ENCODE measurements around the gene CCDC159.

DNA sequence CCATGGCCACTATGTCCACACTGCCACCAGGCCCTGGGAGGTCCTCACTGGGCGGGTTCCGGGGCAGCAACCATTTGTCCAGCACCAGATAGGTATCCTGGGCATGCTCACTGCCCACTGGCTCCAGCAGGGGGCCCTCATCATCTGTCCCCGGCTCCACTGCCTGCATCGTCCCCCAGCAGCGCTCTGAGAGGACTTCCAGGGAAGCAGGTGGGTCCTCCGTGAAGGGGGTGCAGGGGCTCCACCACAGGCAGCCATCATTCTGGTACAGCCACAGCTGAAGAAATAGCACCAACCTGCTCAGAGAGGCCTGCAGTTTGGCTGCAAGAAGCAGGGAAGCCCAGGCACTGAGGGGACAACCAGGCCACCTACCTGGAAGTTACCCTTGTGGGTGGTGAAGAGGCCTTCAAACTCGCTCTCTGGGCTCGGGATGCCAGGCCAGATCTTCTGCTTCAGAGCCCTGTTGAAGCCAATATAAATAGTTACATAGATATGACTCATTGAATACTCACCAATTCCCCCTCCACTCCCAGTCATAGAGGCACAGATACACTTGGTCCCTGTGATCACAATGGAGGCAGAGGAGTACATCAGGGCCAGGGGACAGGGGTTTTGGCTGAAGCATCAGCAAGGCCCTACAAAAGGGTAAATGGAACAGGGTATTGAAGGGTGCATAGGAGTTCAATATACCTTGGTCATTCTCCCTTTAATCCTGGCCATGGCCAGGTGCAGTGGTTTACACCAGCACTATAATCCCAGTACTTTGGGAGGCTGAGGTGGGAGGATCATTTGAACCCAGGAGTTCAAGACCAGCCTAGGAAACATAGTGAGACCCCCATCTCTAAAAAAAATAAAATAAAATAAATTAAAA, 32.2 kb downstream of the CCDC159 start:
- TF ChIP-seq, protein P1, sequence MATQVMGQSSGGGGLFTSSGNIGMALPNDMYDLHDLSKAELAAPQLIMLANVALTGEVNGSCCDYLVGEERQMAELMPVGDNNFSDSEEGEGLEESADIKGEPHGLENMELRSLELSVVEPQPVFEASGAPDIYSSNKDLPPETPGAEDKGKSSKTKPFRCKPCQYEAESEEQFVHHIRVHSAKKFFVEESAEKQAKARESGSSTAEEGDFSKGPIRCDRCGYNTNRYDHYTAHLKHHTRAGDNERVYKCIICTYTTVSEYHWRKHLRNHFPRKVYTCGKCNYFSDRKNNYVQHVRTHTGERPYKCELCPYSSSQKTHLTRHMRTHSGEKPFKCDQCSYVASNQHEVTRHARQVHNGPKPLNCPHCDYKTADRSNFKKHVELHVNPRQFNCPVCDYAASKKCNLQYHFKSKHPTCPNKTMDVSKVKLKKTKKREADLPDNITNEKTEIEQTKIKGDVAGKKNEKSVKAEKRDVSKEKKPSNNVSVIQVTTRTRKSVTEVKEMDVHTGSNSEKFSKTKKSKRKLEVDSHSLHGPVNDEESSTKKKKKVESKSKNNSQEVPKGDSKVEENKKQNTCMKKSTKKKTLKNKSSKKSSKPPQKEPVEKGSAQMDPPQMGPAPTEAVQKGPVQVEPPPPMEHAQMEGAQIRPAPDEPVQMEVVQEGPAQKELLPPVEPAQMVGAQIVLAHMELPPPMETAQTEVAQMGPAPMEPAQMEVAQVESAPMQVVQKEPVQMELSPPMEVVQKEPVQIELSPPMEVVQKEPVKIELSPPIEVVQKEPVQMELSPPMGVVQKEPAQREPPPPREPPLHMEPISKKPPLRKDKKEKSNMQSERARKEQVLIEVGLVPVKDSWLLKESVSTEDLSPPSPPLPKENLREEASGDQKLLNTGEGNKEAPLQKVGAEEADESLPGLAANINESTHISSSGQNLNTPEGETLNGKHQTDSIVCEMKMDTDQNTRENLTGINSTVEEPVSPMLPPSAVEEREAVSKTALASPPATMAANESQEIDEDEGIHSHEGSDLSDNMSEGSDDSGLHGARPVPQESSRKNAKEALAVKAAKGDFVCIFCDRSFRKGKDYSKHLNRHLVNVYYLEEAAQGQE (IDR thresholded peaks at IDR 0.05; ENCODE audit: insufficient read depth in 1 of 2, low read depth in 2 of 2, low read length in 2 of 2), result no peak
- TF ChIP-seq POLR2AphosphoS5 (IDR thresholded peaks at IDR 0.05; ENCODE audit: low read depth, low read length) (no peak), TAF1 (IDR thresholded peaks at IDR 0.05; ENCODE audit: borderline replicate concordance, insufficient read depth, low read length) (no peak), FOXP2 (optimal IDR thresholded peaks at IDR 0.05; ENCODE audit: borderline replicate concordance, extremely low read depth, extremely low read length, insufficient read depth) (no peak)

Measured in PFSK-1 (cell line).